ENCODE results near the gene SLC6A3.

The SLC6A3 gene

DNA sequence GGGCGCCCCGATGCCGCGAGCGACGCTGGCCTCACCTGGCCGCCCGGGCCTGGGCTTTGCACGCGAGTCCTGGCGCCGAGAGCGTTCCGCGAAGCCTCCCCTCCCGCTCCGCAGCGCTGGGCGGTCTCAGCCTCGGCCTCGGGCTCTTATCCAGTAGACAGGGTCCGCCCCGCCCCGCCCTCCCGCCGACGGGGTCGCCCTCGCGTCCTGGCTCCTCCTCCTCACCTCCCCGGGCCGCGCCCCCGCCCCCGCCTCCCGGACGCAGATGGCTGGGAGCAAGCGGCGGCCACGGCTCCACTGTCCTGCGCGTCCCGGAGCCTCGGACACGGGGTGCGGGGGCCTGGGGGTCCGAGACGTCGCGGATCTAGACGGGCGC is at the start of gene SLC6A3:
Gene SLC6A3 (minus strand): TSS at position 128 of the 376 bp plus-strand sequence. CDS start 2,243 bp downstream, outside the sequence.
- DNase-seq = no peak

DNA sequence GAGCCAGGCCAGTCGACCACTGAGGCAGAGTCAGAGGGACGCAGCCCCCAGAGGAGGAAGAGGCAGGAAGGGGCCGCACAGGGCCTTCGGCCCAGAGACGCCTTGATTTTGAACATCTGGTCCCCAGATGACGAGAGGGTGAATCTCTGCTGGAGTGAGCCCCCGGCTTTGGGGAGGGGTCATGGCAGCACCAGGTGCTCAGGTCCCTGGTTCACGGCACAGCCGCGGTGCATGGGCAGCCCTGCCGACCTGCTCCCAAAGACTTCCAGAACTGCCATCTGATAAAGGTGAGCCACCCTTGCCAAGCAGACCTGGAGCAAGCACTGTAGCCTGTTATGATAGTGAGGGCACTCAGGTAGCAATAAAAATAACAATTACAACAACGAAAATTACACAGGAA is 48.7 kb upstream of the SLC6A3 start:
- DNase-seq = no peak

DNA sequence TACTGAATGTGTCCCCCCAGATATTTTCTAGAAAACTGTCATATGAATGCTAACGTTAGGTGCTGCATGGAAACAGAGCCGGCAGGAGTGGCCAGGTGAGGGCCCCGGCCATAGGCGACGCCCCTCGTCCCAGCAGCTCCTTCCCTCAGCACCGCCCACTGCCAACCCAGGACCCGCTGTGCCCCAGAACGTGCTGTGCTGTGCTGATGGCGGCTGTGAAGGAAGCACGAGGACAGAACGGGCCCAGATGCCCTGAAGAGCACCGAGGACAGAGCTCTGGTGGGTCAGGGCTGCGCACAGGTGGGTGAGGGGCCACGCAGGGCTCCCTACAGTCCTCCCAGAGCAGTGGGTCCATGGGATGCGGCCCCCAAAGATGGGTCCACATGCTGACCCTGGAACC is 48.2 kb upstream of the SLC6A3 start:
- no peak for DNase-seq

DNA sequence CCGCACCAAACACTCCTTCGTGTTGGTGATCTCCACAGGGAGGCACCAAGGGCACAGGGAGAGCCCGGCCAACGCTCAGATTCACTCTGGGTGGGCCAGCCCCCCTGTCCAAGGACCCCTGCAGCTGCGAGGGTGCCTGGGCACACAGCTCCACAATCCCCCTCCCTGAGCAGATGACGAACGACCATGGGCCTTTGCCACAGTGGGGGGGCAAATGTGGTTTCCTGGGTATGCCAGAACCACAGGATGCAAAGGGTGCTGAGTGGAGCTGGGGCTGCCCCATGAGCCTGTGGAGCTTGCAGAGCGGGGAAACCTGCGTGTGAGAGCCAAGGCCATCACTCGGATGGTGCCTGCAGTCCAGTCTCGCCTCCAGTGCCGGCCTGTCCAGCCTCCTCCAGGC is 47.5 kb upstream of the SLC6A3 start:
- DNase-seq = no peak

DNA sequence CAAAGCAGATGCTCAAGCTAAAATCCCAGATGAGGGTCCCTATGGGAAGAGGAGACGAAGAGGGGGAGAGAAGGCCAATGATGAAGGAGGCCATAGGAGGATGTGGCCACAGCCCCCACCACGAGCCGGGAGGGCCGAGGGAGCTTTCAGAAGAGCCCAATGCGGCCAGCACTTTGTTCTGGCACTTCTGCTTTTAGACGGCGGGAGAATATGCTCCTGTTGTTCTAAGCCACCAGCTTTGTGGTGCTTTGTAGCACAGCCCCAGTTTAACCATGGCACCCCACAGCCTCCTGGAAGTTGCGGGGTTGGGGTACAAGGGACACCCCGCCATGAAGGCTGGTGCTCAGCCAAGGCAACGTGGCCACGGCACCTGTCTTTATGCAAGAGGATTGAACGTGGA is 45.1 kb upstream of the SLC6A3 start:
- peak; percentile 49 for DNase-seq

DNA sequence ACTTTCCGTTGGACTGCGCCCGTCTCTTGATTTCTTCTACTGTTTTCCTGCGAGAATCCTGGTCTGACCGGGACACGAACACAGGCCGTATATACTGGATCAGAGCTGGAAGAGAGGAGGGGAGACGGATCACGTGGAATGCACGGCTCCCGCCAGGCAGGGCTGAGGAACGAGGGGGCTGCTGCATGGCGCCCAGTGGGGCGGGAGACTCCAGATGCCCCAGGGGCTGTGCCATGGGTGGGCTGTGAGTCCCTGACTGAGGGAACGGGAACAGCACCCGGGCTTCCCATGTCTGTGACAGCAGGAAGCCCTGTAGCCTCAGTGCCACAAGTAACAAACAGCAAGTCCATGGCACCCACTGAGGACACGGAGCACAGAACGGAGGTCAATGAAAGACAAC is 44.5 kb upstream of the SLC6A3 start:
- no peak for DNase-seq

DNA sequence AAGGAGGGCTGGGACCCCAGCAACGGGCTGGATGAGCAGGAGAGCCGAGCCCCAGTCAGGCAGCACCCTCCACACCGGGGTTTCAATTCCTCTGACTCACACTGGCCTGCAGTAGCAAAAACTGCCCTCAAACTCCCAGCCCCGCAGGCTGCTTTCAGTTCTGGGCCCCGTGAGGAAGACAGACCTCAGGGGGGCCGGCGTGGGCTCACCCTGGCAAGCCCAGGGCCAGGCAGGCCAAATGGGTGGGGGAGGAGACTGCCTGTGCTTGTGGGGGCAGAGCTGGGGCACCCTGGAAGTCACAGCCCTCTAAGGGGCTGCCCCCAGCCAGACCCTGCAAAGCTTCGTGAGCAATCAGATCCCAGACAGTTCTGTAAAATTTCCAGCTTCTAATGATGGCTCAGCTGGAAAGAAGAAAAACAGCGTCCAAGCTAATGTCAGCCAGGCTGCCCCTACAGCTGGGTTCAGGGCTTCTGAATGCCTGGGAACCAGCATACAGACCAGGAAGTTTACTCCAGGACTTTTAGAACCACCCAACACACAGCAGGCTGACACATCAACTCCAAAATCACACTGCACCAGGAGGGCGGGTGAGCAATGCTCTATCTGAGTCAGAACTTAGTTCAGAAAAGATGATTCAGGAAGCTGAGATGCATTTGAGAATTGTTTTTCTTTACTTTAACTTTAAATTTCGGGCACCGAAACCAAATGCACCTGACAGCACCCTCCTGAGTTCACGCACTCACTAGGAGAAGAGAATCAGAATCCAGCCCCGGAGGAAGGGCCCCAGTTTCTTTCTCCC is 43.8 kb upstream of the SLC6A3 start:
- DNase-seq = peak; percentile 86

DNA sequence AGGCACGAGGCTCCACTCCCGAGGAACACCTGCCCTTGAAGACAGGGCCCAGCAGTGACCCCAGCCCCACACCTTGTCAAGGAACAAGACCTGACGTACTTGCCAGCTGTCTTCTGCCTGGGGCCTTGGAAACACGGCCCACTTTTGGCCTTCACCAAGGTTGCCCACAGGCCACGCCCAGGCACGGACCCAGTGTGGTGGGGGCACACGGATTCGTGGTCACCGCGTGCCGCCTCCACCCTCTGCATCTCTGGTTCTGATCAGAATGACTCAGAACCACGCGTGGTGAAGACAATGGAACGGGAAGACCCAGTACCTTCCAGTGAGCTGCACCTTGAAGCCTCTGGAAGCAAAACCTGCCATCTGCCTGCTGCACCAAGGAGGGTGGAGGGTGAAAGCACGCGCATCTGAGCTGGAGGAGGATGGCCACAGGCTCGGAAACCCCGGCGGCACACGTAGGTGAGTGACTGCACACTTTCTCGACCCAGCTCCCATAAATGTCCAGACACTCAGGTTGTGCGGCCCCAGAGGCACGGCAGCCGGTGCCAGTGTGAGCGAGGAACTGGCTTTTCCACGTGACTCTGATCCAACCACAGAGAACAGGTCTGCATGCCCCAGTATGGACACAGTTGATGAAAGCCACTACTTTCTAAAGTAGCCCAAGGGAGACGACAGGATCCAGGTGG is 42.0 kb upstream of the SLC6A3 start:
- DNase-seq = no peak

DNA sequence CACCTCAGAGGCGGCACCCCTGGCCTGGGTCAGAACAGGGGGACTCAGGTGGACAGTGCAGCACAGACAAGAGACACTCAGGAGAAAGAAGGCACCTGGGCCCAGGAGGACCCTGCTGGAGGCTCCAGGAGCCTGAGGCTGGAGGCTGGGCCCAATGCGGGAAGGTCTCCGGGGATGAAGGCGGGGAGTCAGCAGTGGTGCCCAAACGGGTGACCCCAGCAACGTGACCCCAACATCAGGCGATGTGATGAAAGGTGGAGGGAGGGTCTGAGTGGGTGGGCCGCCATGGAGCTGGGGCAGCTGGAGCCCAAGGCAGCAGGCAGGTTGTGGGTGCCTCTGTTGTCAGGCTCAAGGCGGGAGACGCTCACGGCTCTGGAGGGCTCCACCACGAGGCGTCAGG is 41.0 kb upstream of the SLC6A3 start:
- no peak for DNase-seq

DNA sequence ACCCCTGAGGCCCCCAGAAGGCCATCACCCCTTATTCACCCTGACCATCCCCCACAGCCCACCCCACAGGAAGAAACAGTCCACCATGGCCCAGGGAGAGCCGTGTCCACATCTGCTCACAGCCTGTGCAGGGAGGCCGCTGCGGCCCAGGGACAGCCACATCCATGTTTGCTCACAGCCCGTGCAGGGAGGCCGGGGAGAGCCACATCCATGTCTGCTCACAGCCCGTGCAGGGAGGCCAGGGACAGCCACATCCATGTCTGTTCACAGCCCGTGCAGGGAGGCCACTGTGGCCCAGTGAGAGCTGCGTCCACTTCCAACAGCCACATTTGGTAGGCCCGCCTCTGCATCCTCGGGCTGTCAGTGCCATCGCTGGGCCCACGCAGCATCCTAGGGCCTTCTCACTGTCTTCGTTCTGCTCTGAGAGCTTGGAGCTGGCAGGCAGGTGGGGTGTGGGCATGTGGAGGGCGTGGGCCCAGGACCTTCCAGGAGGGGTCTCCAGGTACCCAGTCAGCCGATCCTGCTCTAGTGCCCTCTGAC is 40.4 kb upstream of the SLC6A3 start:
- no peak for DNase-seq

DNA sequence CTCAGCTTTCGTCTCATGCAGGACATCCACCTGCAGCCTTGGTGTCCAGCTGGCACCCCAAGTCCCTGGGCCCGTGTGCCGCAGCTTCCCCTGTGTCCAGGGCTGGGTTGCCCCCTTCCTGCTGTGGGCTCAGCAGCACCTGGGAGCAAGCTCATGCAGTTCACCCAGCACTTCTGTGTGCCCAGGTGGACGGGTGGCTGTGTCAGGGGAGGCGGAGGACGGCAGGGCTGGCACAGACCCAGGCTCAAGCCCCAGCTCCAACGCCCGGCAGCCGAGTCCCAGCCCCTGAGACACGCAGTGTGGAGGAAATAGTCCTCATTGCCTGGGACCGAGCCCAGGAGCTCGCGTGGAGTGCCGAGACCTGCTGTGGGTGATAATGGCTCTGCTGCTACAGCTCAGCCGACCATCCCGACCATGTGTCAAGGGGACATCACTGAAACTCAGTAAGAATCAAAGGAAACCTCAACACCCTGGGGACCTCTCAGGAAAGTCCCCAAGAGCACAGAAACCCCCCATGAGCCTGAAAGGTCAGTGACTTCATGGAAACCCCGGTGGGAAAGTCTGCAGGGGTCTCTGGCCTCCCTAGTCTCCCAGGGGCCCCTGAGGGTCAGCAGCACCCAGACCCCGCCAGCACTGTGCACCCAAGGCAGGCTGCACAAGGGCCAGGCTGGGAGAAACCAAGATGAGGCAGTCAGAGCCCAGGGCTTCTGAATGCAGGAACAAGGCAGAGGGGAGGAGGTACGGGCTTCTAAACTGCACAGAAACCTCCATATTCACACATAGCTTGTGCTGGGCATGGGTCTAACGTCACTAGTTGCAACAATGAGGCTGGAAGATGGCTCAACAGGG is 39.7 kb upstream of the SLC6A3 start:
- no peak for DNase-seq

DNA sequence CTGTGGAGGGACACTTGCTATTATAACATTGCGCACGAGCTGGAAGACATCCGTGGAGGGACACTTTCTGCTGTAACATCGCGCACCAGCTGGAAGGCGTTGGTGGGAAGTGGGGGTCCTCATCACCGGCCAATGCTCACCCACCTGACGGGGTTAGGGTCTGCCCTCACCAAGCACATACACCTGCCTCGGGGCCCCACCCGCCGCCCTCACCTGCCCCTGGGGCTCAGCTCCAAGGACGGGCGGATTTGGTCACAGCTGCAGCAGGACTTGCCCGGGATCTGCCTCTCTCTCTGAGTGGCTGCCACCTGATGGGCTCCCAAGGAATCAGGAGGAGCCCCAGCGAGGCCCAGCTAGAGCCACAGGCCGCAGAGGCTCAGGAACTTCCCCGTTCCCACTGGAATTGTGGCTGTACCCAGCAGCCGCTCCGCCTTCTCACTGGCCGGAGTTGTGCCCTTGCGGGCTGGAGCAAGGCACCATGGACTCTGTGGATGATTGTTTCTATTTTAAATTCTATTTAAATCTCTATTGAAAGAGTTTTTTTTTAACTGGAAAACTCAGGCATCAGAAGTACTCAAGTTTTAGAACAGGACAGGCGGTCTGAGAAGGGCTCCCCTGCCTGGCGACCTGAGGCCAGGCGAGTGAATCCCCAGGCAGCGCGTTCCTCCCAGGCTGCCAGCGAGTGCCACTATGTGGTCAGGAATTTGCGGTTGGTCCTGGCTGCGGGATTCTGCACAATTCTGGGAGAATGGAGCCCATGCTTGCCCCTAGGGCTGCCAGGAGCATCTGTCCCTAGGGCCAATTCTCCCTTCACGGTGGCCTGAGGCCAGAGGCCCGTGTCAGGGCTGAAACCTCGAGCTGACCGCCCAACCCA is 38.9 kb upstream of the SLC6A3 start:
- no peak for DNase-seq

DNA sequence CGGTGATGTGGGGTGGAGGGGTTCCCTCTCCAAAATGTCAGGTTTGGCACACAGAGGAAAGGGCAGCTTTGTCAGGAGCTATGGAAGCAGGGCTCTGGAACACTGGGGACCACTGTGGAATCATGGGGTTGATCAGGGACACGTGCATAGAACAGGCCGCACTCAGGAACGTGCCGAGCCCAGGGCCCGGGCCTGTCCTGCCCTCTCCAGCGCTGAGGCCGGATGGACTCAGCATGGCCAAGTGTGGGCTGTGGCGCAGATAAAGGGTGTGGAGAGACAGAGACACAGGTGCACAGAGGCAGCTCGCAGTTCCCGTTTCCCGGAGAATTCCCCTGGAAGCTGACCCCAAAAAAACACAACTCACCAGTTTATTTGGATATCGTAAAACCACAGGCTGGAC is 37.8 kb upstream of the SLC6A3 start:
- DNase-seq = no peak

DNA sequence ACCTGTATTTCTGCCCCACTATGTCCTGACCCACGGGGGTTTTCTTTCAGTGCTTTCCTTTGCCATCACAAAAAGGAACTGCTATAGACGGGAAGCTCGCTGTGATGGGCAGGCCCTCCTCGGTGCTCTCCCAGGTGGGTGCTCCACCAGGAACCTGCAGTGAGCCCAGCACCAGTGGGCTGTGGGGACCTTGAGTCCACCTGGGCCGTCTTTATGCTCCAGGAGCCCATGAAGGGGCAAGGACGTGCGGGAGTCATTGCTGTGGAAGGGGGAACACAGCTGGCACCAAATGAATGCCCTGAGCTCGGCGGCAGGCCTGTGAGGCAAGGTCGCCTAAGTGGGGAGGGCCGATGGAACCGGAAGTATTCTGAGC is 36.7 kb upstream of the SLC6A3 start:
- DNase-seq = no peak

DNA sequence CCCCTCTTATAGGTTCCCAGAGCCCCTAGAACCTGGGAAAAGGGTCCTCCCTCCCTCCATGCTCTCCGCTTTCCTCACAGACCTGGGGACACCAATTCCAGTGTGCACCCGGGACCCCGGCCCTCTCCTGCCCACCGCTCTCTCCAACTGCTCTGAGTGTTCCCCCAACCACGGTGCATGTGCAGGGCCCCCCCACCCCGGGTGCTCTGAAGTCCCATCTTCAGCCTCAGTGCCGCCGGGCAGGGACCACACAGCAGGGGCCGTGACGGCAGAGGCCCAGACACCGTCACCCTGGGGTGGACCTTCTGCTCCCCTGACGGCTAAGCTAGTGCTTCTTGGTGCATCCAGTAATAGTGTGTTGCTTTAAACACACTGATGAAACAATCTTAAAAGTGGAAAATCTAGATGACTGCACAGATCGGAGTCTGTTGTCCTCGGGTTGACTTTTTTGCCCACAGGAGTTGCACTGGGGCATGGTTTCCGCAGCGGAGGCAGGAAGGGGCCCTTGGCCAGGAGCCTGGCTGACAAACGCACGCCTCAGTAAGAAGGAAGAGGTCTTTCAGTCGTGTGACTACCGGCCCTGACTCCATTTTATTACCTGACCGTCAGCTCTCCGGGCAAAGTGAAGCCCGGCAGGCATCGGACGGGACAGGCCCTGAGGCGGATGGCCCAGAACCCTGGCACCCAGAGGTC is 36.2 kb upstream of the SLC6A3 start:
- no peak for DNase-seq

DNA sequence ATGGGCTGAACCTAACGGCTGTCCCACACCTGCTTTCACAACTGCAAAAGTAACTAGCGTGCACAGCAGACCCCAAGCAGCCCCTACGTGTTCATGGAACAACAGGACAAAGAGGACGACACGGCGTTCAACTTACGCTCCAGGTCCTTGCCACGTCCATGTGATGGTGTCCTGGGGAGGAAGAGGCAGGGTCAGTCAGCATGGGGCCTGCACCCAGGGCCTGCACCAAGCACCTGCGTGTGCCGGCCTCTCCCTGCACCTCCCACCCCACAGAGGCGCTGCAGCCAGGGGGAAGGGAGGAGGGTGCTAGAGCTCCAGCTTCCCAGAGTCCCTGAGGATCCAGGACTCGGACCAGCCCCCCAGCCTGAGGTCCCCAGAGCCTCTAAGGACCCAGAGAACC is 35.6 kb upstream of the SLC6A3 start:
- no peak for DNase-seq

DNA sequence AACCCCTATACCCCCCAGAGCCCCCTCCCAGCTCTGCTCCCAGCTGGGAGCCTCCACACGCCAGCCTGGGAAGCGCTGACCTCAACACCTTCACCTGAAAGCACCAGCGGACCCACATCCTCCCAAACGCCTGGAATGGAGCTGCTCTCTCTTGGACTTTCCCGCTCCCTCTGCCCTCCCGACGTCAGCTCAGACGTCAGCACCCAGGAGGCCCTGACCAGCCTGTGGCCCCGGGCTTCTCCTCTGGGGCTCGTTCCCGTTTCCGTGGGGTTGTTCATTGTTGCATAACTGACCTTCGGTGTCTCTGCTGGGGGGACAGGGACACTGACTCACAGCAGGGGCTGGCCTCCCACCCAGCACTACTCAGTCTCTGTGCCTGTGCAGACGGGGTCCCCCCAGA is 35.0 kb upstream of the SLC6A3 start:
- DNase-seq = peak; percentile 97

DNA sequence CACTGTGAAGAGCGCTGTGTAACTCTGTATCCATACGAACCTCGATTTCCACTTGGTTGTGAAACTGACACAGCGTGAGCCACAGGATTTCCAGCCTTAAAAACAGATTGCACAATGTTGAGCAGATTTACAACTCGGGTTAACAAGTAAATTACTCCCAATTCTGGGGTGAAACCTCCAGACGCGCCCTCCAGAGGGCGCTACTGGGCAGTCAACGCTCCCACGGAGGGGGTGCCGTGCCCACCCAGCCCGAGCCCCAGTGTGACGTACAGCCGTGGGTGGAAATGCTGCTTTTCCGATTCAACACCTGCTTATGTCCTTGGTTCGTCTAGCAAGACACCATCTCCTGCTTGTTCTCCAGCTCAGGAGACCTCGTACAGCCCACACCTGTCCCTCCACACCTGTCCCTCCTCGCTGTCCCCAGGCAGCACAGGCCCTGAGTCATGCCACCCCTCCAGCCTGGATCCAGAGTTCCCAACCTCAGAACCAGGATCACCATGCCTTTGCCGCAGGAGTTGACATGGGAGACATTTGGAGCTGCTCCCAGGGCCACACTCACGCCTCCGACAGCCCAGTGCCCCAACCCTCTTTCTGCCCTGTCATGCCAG is 34.4 kb upstream of the SLC6A3 start:
- DNase-seq = peak; percentile 95

DNA sequence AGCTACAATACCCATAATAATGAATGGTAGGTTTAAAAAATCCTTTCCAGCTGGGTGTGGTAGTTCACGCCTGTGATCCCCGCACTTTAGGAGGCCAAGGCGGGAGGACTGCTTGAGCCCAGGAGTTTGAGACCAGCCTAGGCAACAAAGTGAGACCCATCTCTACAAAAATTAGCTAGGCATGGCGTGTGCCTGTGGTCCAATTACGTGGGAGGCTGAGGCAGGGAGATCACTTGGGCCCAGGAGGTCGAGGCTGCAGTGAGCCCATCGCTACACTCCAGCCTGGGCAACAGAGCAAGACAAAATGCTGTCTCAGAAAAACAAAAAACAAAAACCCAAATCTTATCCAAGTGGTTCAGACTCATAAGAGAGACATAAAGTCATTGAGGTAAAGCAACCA is 33.8 kb upstream of the SLC6A3 start:
- no peak for DNase-seq

DNA sequence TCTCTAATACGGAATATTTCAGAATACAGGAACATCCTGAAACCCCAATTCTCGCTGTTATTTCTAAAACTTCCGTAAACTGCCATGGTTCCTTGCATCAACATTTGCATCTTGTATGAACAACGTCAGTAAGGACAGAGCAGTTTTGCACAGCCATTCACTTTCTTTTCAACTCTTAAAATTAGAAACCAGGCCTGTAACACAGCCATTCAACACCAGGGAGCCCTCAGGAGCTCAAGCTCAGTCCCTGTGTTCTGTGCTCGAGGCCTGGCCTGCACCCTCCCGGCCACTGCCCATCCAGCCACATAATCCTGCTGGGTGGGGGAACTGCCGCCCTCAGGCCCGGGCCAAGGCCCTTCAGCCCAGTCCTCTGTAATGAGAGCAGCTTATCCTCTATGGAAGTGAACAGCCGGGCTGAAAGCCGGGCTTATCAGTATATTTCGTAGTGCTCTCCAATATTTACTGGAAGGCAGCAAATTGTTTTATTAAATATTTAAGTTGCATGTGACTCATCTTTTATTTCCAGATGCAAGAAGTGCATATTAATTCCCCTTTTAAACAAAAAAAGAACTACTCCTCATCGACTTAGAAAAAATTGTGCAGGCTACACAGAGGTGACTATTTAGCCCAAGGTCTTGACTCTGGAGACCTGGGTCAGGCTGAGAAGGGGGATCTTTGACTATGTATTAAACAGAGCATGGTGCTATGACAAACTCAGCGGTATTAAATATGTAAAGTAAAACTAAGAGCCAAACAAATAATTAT is 33.2 kb upstream of the SLC6A3 start:
- DNase-seq = peak; percentile 60

DNA sequence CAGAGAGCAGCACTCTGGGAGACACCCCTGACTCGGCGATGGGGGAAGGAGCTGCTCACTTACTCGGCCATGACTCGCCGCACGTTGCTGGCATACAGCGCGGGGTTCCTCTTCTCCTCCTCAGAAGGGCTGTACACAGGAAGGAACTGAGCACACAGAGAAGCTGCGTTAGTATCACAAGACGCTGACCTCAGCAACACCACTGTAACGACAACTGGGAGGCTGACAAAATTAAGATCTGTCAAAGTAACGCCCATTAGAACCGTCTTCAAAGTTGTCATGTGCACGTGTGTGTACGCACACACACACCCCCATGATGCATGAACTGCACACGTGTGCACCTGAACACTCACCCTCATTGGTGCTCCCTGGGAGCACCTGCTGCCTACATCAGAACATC is 32.1 kb upstream of the SLC6A3 start:
- peak; percentile 97 for DNase-seq

Data from inflammatory macrophage treated with lipopolysaccharide for 4 hours (primary cell).